ENCODE results near the gene JMJD8.

- TF ChIP-seq POLR2A (IDR thresholded peaks at IDR 0.05): no peak
- no peak for TF ChIP-seq CTCF (IDR thresholded peaks at IDR 0.05 in 4 of 5, conservative IDR thresholded peaks at IDR 0.05 in 1 of 5)
Measured at GRCh38 chr16:720447-720989, 36.4 kb upstream of the JMJD8 start.
